HepG2 (cell line): ENCODE results near the gene LARP4. TPM values are rescaled to one million over a fixed set of nuclear protein-coding genes. Genes with fewer than 3 reads are reported as not detected.

Experiments used
- ATAC-seq: fragments of 200-7000 bp; cut with Tn5 transposase; 3 replicates; pipeline ENCODE4 v1.9.1; 2020; ENCODE audit warnings: mild to moderate bottlenecking, moderate library complexity
- BruUV-seq: library from RNA; stranded (reverse); fragments of 400-500 nt; replicated peaks from 2 replicates; lab custom pipeline; 2021; lab: Mats Ljungman, UMichigan
- CTCF ChIA-PET: fragments of 300-600 bp; formaldehyde crosslinking; extraction: SDS; loops from one replicate; lab custom pipeline; 2021; ENCODE audit warnings: low total read pairs, inconsistent platforms, low intra/inter-chr PET ratio; lab: Yijun Ruan, JAX
- POLR2A ChIA-PET: fragments of 350-600 bp; sonication (Branson Sonifier 250); formaldehyde crosslinking; loops from one replicate; lab custom pipeline; 2020; ENCODE audit warnings: antibody characterized with exemption, inconsistent platforms; lab: Yijun Ruan, JAX
- DNase-seq: peaks from one replicate; pipeline ENCODE4 v3.0.0-alpha.2; 2015; ENCODE audit warnings: low spot score
- FAIRE-seq: peaks from 3 replicates; lab custom pipeline; 2011; peaks lifted over from hg19 to GRCh38; lab: Jason Lieb, UNC
- H2AFZ ChIP-seq: one replicate; pipeline ENCODE4 v1.6.1; 2011; ENCODE audit warnings: low read length, inconsistent platforms
- H3K27ac ChIP-seq: fragments of 300-600 bp; 3 replicates; pipeline ENCODE4 v1.8.0; 2011; ENCODE audit warnings: mixed run types, mild to moderate bottlenecking, mixed read lengths, low read length, inconsistent platforms; ENCODE audit not compliant: insufficient read depth; ENCODE audit errors: extremely low read length
- H3K27me3 ChIP-seq, 2 experiments: fragments of 200-600 bp in 1 of 2; 2 replicates in 1 of 2; 3 replicates in 1 of 2; pipeline versions ENCODE4 v1.6.0 to v1.8.0; 2011; ENCODE audit warnings: low read length in 2 of 2, mild to moderate bottlenecking in 2 of 2, moderate library complexity in 2 of 2, inconsistent platforms in 1 of 2; ENCODE audit not compliant: insufficient read depth in 2 of 2, control insufficient read depth in 1 of 2
- H3K36me3 ChIP-seq, 2 experiments: fragments of 200-600 bp in 1 of 2; replicated peaks in 1 of 2; 2 replicates in 1 of 2; 3 replicates in 1 of 2; pipeline versions ENCODE4 v1.5.1 to v1.8.0; 2011; ENCODE audit warnings: low read length in 2 of 2, inconsistent platforms in 1 of 2; ENCODE audit not compliant: insufficient read depth in 2 of 2, control insufficient read depth in 1 of 2
- H3K4me1 ChIP-seq: 2 replicates; pipeline ENCODE4 v1.5.1; 2012; ENCODE audit warnings: low read length, inconsistent platforms; ENCODE audit not compliant: insufficient read depth
- H3K4me2 ChIP-seq: 2 replicates; pipeline ENCODE4 v1.6.0; 2011; ENCODE audit warnings: low read depth, low read length, inconsistent platforms
- H3K4me3 ChIP-seq, 3 experiments: fragments of 200-600 bp in 1 of 3; sonication (generic), shearing (Covaris generic) in 1 of 3; replicated peaks in 1 of 3; 2 replicates each; pipeline ENCODE4 v1.5.1; 2011 to 2016; ENCODE audit warnings: low read length in 3 of 3, inconsistent platforms in 2 of 3, low read depth in 2 of 3, mild to moderate bottlenecking in 2 of 3, control low read depth in 1 of 3, mixed read lengths in 1 of 3; ENCODE audit not compliant: insufficient read depth in 1 of 3
- H3K79me2 ChIP-seq: one replicate; pipeline ENCODE4 v1.6.1; 2011; ENCODE audit warnings: low read length, inconsistent platforms; ENCODE audit not compliant: insufficient read depth
- H3K9ac ChIP-seq: 2 replicates; pipeline ENCODE4 v1.6.0; 2011; ENCODE audit warnings: mild to moderate bottlenecking, low read depth, low read length, inconsistent platforms; ENCODE audit not compliant: insufficient read depth
- H3K9me3 ChIP-seq: 2 replicates; pipeline ENCODE4 v1.5.1; 2012; ENCODE audit warnings: mild to moderate bottlenecking, low read length
- H4K20me1 ChIP-seq: 2 replicates; pipeline ENCODE4 v1.6.0; 2011; ENCODE audit warnings: inconsistent platforms, mild to moderate bottlenecking, low read length, moderate library complexity; ENCODE audit not compliant: insufficient read depth
- AKAP8 ChIP-seq: sonication (generic); formaldehyde crosslinking; IDR thresholded peaks from 2 replicates; pipeline ENCODE4 v1.5.1; 2020; ENCODE audit warnings: mild to moderate bottlenecking, missing genetic modification reagents
- AKNA ChIP-seq: sonication (generic); formaldehyde crosslinking; IDR thresholded peaks from 2 replicates; pipeline ENCODE4 v1.4.0; 2020; ENCODE audit warnings: missing genetic modification reagents, borderline replicate concordance
- ISL2 ChIP-seq: sonication (generic); formaldehyde crosslinking; IDR thresholded peaks from 2 replicates; pipeline ENCODE4 v1.5.0; 2020; ENCODE audit warnings: missing genetic modification reagents
- MTA1 ChIP-seq: sonication (generic); formaldehyde crosslinking; IDR thresholded peaks from 2 replicates; pipeline ENCODE4 v1.4.0; 2020; ENCODE audit warnings: missing genetic modification reagents, mild to moderate bottlenecking, borderline replicate concordance
- NFE2 ChIP-seq: sonication (generic); formaldehyde crosslinking; IDR thresholded peaks from 2 replicates; pipeline ENCODE4 v1.4.0; 2020; ENCODE audit warnings: missing genetic modification reagents
- NKX3-1 ChIP-seq: sonication (generic); formaldehyde crosslinking; IDR thresholded peaks from 2 replicates; pipeline ENCODE4 v1.5.0; 2020; ENCODE audit warnings: missing genetic modification reagents
- PBX2 ChIP-seq: IDR thresholded peaks from 2 replicates; pipeline ENCODE4 v1.6.1; 2016; ENCODE audit warnings: control low read depth
- PRPF4 ChIP-seq: fragments of 200-400 bp; formaldehyde crosslinking; IDR thresholded peaks from 2 replicates; pipeline ENCODE4 v1.6.1; 2016; ENCODE audit warnings: low read length, low read depth; ENCODE audit not compliant: poor library complexity, severe bottlenecking
- RAD51 ChIP-seq: fragments of 450-650 bp; IDR thresholded peaks from 2 replicates; pipeline ENCODE4 v1.6.1; 2016; ENCODE audit warnings: borderline replicate concordance
- RXRA ChIP-seq: sonication (generic); formaldehyde crosslinking; IDR thresholded peaks from 2 replicates; pipeline ENCODE4 v1.5.1; 2020; ENCODE audit warnings: missing genetic modification reagents
- STAG1 ChIP-seq: sonication (generic); formaldehyde crosslinking; IDR thresholded peaks from 2 replicates; pipeline ENCODE4 v1.4.0; 2020; ENCODE audit warnings: missing genetic modification reagents
- ZBTB20 ChIP-seq: sonication (generic); formaldehyde crosslinking; IDR thresholded peaks from 2 replicates; pipeline ENCODE4 v1.8.1; 2023; ENCODE audit warnings: missing genetic modification reagents, low read depth, mild to moderate bottlenecking, borderline replicate concordance
- ZGPAT ChIP-seq: IDR thresholded peaks from 2 replicates; pipeline ENCODE4 v1.6.1; 2016; ENCODE audit warnings: mild to moderate bottlenecking
- ZNF234 ChIP-seq: sonication (generic); formaldehyde crosslinking; conservative IDR thresholded peaks from 2 replicates; pipeline ENCODE4 v1.5.1; 2020; ENCODE audit warnings: mild to moderate bottlenecking, missing genetic modification reagents
- ZNF83 ChIP-seq: sonication (generic); formaldehyde crosslinking; IDR thresholded peaks from 2 replicates; pipeline ENCODE4 v1.4.0; 2020; ENCODE audit warnings: missing genetic modification reagents, mild to moderate bottlenecking, borderline replicate concordance
- in situ Hi-C: cut with HindIII; loops from 2 replicates; pipeline ENCODE4 v1.10.0; 2017; ENCODE audit warnings: low pct_unique_long_range_greater_than_20kb; ENCODE audit not compliant: extremely low pct_ligation_motif_present
- intact Hi-C: fragments of 100-400 bp; cut with micrococcal nuclease; formaldehyde crosslinking; loops from one replicate; pipeline ENCODE4 v1.10.0; 2022; ENCODE audit not compliant: unreplicated experiment
- polyA plus RNA-seq, 8 experiments: library from polyadenylated mRNA; depleted of rRNA in 3 of 8; stranded (reverse) in 7 of 8; unstranded in 1 of 8; fragments of >200 nt; fragmentation: Illumina TruSeq in 4 of 8; extraction: Trizol in 4 of 8; gene quantifications; 2 replicates each; pipeline versions ENCODE4 v1.2.1 to v1.2.3, GENCODE V29; 2011 to 2016; ENCODE audit warnings: low read depth in 4 of 8, missing spikeins in 1 of 8, mixed read lengths in 1 of 8; ENCODE audit not compliant: insufficient read depth in 1 of 8
- total RNA-seq, 5 experiments: library from RNA; depleted of rRNA; stranded (reverse); fragments of >200 nt; fragmentation: Illumina TruSeq; extraction: Trizol; gene quantifications; 2 replicates each; pipeline ENCODE4 v1.2.3, GENCODE V29; 2016; ENCODE audit warnings: low read depth in 1 of 5
- TF ChIP-seq, protein P1 (sequence below): sonication (generic); formaldehyde crosslinking; IDR thresholded peaks from 2 replicates; pipeline ENCODE4 v1.4.0; 2020; ENCODE audit warnings: missing genetic modification reagents, mild to moderate bottlenecking, borderline replicate concordance

LARP4 gene
- total and polyA plus RNA-seq, 2 of the 13 experiments (the other 11 are each of a cell fraction or from before 2014, with no cell fraction given), result 16.4 to 42.7 TPM

DNA sequence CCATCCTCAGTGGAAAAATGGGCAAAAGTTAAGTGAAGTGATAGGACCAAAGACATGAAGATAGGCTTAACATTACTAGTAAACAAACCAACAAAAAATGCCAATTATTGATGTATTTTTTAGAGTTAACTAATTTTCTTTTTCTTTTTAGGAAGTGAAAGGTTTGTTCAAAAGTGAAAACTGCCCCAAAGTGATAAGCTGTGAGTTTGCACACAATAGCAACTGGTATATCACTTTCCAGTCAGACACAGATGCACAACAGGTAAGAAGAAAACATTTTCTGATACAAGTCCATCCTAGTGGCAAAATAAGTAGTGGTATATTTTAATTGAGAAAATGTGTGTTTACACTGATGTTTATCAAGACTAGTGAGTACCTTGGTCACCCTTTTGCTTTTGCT lies 39.6 kb downstream of the LARP4 start:
- Histone ChIP-seq H3K27me3 (no peaks in the 10 kb centered on the region), H3K4me2 (no peak overlapping the region), H2AFZ (no peak overlapping the region), H3K27ac (no peak overlapping the region), H3K79me2 (no peaks in the 10 kb centered on the region), H3K4me1 (no peaks in the 10 kb centered on the region), H3K9ac (no peak overlapping the region), H4K20me1 (no peaks in the 10 kb centered on the region), H3K4me3 (no peak overlapping the region), H3K9me3 (no peaks in the 10 kb centered on the region), H3K36me3 (peaks cover 22 to 87% of the 10 kb centered on the region in 2 experiments)
- intact Hi-C loops (no loop called here), in situ Hi-C loops (no loop called here)
- BruUV-seq, result no TSS peak
- ATAC-seq (no peak), FAIRE-seq (no peak), DNase-seq (no peak)
- ChIA-PET POLR2A (no interaction called here), CTCF (no interaction called here)
- TF ChIP-seq ISL2 (CRISPR knock-in tag) (no peak), STAG1 (CRISPR knock-in tag) (no peak), RXRA (CRISPR knock-in tag) (no peak), RAD51 (no peak), NFE2 (no peak), NKX3-1 (CRISPR knock-in tag) (no peak), PBX2 (no peak), AKNA (CRISPR knock-in tag) (no peak), ZNF234 (CRISPR knock-in tag) (no peak), MTA1 (no peak), ZBTB20 (CRISPR knock-in tag) (no peak), AKAP8 (CRISPR knock-in tag) (no peak), ZGPAT (no peak), ZNF83 (CRISPR knock-in tag) (no peak), PRPF4 (no peak)
- TF ChIP-seq, protein P1, sequence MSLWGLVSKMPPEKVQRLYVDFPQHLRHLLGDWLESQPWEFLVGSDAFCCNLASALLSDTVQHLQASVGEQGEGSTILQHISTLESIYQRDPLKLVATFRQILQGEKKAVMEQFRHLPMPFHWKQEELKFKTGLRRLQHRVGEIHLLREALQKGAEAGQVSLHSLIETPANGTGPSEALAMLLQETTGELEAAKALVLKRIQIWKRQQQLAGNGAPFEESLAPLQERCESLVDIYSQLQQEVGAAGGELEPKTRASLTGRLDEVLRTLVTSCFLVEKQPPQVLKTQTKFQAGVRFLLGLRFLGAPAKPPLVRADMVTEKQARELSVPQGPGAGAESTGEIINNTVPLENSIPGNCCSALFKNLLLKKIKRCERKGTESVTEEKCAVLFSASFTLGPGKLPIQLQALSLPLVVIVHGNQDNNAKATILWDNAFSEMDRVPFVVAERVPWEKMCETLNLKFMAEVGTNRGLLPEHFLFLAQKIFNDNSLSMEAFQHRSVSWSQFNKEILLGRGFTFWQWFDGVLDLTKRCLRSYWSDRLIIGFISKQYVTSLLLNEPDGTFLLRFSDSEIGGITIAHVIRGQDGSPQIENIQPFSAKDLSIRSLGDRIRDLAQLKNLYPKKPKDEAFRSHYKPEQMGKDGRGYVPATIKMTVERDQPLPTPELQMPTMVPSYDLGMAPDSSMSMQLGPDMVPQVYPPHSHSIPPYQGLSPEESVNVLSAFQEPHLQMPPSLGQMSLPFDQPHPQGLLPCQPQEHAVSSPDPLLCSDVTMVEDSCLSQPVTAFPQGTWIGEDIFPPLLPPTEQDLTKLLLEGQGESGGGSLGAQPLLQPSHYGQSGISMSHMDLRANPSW (CRISPR knock-in tag), result no peak
